OCI-LY7 (cell line): ENCODE measurements around the gene VPS72.

ENCODE experiments used
- EZH2phosphoT487 ChIP-seq: fragments of 200-600 bp; sonication (generic); IDR thresholded peaks from 2 replicates; pipeline ENCODE4 v1.6.1; 2018; ENCODE audit warnings: low read depth, borderline replicate concordance, mild to moderate bottlenecking, mixed run types, antibody characterized with exemption, low read length, moderate library complexity, mixed read lengths
- TF ChIP-seq, protein P1 (sequence below): fragments of 200-600 bp; sonication (generic); conservative IDR thresholded peaks from 2 replicates; pipeline ENCODE4 v1.5.1; 2014; ENCODE audit warnings: mild to moderate bottlenecking, antibody characterized with exemption, low read length, moderate library complexity, mixed read lengths

DNA sequence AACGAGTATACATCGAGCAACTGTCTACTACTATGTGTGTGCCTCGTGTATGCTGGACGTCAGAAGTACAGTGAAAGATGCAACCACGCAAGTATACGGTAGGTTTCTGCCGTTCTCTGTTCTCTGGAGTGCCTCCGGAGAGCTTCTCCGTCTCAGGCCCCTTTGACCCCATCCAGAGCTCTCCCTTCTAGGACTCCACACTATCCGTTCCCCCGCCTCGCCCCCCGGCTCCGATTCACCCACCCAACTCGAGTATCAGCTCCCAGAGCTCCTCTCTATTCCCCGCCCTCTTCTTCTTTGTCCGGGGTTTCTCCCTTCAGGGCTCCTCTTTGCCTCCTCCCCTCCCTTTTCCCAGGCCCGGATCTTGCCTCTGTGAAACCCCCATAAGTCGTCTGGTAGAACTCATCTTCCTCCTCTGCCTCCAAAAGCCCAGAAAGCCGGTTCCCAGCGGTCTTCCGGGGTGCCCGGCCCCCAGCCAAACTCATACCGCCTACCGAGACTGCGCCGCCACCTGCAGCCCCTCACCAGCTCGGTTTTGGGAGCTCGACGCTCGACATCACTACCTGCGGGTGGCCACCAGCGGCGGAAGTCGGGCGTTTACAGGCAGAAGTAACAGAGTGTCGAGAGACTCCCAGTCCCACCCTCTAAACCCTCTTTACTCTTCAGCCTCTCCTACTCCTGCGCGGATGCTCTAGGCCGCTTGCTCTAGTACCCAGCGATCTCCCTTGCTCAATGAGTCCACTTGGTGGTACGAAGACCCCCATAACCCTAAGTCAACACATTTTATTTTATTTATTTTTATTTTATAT, at the start of gene VPS72:
- TF ChIP-seq, protein P1, sequence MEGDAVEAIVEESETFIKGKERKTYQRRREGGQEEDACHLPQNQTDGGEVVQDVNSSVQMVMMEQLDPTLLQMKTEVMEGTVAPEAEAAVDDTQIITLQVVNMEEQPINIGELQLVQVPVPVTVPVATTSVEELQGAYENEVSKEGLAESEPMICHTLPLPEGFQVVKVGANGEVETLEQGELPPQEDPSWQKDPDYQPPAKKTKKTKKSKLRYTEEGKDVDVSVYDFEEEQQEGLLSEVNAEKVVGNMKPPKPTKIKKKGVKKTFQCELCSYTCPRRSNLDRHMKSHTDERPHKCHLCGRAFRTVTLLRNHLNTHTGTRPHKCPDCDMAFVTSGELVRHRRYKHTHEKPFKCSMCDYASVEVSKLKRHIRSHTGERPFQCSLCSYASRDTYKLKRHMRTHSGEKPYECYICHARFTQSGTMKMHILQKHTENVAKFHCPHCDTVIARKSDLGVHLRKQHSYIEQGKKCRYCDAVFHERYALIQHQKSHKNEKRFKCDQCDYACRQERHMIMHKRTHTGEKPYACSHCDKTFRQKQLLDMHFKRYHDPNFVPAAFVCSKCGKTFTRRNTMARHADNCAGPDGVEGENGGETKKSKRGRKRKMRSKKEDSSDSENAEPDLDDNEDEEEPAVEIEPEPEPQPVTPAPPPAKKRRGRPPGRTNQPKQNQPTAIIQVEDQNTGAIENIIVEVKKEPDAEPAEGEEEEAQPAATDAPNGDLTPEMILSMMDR: 0 out of 2 replicates have a peak, but pooled peaks have one; percentile 26
- TF ChIP-seq EZH2phosphoT487: no peak
